ENCODE measurements around the gene BOD1L1.

BOD1L1 gene

GRCh38 chr4:13538427-13538973, 89.0 kb downstream of the BOD1L1 start:
- no peak for DNase-seq

- DNase-seq = peak; percentile 42
Observed at GRCh38 chr4:13537832-13538177, 89.7 kb downstream of the BOD1L1 start.

- peak; percentile 44 for DNase-seq
Observed at GRCh38 chr4:13537011-13537831, 90.3 kb downstream of the BOD1L1 start.

DNA sequence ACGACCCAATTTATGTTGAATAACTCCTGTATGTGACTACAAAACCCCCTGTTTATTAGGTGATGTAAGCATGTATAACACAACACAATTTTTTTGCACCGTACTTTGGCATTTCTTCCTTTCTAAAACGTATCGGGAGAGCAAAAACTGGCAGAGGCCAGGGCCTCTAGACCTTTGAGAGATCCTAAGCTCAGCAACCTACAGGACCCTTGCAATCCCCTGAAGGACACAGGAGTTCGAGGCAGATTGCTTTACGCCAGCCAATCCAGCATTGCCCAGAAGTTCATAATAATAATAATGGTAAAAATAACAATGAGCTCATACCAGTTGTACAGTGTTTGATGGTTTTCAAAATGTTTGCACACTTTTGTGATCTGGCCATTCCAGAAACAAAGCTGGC, 90.9 kb downstream of the BOD1L1 start:
- DNase-seq = no peak

GRCh38 chr4:13535708-13536361, 91.7 kb downstream of the BOD1L1 start:
- no peak for DNase-seq

DNA sequence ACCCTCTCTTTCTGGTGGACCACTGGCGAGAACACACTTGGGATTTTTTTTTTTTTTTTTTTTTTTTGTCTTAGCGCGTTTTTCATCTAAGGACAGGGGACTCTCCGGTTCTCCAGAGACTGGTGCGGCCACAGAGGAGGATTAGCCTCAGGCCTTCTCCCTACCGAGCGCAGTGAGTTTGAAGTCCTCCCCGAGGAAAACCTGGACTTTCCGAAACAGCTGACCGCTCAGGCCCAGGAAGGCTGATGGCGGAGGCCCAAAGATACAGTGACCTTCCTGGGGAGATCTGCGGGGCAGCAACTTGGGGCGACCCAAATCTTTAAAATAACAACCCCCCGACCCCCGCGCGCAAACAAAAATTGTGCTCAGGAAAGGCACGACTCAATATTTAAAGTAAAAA, 92.4 kb downstream of the BOD1L1 start:
- no peak for DNase-seq

DNA sequence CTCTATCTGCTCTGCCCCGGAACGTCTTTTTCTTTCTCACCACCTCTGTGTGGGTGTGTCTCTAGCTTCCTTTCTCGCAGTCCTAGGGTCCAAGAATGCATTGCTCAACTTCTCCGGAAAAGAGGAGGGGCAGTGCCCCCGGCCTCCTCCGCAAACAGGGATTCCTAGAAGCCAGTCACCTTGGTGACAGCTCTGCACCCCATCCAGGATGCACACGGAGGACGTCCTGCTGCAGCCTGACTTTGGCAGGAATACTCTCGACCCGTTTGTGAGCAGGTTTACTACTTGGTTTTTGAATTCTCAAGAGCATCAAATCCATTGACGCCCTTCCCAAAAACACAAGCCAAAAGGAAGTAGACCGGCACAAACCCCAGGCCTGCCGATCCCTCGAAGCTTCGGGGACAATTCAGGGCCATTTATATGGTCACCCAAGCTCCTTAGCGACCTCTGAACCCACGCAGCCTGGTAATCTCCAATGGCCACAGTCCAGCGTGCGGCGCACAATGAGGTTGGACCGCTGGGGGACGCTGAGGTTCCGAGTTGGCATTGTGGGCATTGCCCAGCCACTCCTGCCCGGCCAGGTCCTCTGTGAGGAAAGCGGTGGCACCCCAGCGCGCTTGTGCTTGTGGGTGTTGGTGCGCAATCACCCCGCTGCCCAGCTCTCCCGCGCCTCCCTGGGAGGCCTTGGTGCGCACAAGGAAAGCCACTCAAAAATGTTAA, 93.0 kb downstream of the BOD1L1 start:
- peak; percentile 60 for DNase-seq

DNA sequence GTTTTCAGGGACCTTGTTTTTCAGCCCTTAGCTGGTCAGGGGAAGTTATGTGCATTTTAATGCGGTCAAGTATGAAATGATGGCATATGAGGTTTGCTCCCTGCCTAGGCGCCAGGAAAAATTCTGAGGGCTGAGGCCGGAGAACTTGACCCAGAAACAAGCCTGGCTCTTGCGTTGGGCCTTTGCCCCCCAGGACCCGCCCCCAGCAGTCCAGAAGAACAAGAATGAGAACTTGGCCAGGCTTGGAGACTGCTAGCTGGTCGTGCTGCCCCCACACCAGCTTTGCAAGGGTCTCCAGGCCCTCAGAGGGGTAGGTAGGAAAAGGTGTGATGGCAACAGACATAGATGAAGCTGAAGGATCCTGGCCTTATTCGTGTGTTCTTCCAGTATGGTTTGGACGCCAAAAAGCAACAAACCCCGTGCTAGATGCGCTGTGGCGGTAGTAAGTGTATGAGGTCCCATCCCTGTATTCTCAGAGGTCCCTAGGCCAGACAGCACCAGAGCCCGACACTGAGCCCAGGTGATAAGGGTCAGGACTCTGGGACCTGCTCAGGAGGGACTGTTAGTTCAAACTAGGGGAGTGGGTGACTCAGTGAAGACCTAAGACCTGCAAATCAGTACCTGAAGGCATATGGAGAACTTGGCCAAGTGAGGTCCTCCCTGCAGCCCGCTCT, 93.7 kb downstream of the BOD1L1 start:
- no peak for DNase-seq

- no peak for DNase-seq
Observed at GRCh38 chr4:13531625-13531998, 95.9 kb downstream of the BOD1L1 start.

GRCh38 chr4:13530823-13531624, 96.5 kb downstream of the BOD1L1 start:
- DNase-seq = peak; percentile 66

GRCh38 chr4:13529128-13529919, 98.2 kb downstream of the BOD1L1 start:
- peak; percentile 38 for DNase-seq

DNA sequence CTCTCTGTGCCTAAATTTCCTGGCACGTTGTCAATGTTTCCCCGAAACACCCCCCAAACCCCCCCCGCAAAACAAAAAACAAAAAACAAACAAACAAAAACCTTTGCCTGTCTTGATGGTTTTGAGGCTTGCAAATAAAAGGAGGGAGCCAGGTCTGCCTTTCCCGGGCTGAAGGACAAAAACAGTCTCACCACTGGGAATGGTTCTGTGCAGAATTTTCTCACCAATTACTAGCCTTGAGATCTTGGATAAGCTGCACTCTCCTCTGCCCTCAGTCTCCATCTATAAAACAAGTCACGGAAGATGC, 98.8 kb downstream of the BOD1L1 start:
- no peak for DNase-seq

GRCh38 chr4:13527981-13528820, 99.3 kb downstream of the BOD1L1 start:
- peak; percentile 49 for DNase-seq

GRCh38 chr4:13527192-13527980, 100.1 kb downstream of the BOD1L1 start:
- DNase-seq = peak; percentile 49

GRCh38 chr4:13526658-13527057, 100.9 kb downstream of the BOD1L1 start:
- DNase-seq = no peak

GRCh38 chr4:13525606-13526281, 101.8 kb downstream of the BOD1L1 start:
- DNase-seq = peak; percentile 57

DNA sequence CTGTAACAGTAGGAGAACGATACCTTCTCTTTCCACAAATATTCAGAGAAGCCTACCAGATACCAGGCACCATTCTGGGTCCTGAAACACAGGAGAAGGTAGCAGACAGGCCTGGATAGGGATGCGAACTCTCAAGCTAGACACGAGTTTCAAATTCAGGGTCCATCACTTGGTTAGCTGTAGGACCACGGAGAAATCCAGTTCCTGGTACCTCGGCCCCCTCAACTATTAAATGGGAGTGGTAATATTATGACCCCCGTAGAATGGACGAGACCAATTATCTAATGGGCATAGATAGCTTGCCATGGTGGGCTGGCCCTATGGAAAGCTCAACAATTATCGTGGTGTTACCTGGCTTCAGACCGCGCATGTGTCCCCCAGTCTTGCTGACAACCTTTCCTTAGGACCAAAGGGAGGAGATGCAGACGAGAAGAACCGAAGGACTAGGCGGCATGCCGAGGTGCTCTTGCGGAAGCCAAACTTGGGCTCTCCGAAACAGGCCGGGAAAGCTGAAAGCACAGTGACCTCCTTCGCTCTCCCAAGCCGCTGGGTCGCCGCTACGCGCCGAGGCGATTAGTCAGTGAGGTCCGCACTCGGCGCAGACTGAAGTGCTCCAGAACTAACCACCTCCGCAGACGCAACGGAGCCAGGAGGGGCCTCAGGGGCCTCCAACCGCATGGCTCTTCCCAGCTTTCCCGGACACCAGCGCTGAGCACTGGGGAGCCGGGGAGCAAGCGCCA, 102.9 kb downstream of the BOD1L1 start:
- DNase-seq = peak; percentile 70
